ENCODE results near the gene POLR2H.
A peak's percentile ranks its signal among the peaks of the same experiment; 100 is the strongest.

Gene POLR2H

GRCh38 chr3:184362668-184363546, 1.4 kb downstream of the POLR2H start:
- Histone ChIP-seq H3K36me3 (ENCODE audit: insufficient read depth, low read depth, low read length) (peaks cover 36% of the 10 kb centered on the region), H3K9me3 (ENCODE audit: insufficient read depth, low read depth, low read length) (no peaks in the 10 kb centered on the region), H3K4me1 (ENCODE audit: insufficient read depth, low read length) (peaks cover 13% of the 10 kb centered on the region), H3K4me3 (ENCODE audit: low read length) (peak overlapping the region; percentile 96), H3K9ac (ENCODE audit: low read depth, low read length) (peak overlapping the region; percentile 96), H3K27me3 (ENCODE audit: insufficient read depth, low read length) (peaks cover 13% of the 10 kb centered on the region), H3K27ac (ENCODE audit: low read length) (peak overlapping the region; percentile 68)

GRCh38 chr3:184366619-184367289, 5.2 kb downstream of the POLR2H start:
- peaks cover 15% of the 10 kb centered on the region for H3K4me1 ChIP-seq (ENCODE audit: insufficient read depth, low read length)
- no peaks in the 10 kb centered on the region for H3K27me3 ChIP-seq (ENCODE audit: insufficient read depth, low read length)
- H3K9ac ChIP-seq (ENCODE audit: low read depth, low read length): no peak overlapping the region
- H3K4me3 ChIP-seq (ENCODE audit: low read length): no peak overlapping the region
- no peaks in the 10 kb centered on the region for H3K9me3 ChIP-seq (ENCODE audit: insufficient read depth, low read depth, low read length)
- peaks cover 47% of the 10 kb centered on the region for H3K36me3 ChIP-seq (ENCODE audit: insufficient read depth, low read depth, low read length)
- no peak overlapping the region for H3K27ac ChIP-seq (ENCODE audit: low read length)

- Histone ChIP-seq H3K27ac (ENCODE audit: low read length) (no peak overlapping the region), H3K4me3 (ENCODE audit: low read length) (no peak overlapping the region), H3K36me3 (ENCODE audit: insufficient read depth, low read depth, low read length) (peaks cover 47% of the 10 kb centered on the region), H3K9me3 (ENCODE audit: insufficient read depth, low read depth, low read length) (no peaks in the 10 kb centered on the region), H3K4me1 (ENCODE audit: insufficient read depth, low read length) (peaks cover 17% of the 10 kb centered on the region), H3K9ac (ENCODE audit: low read depth, low read length) (no peak overlapping the region), H3K27me3 (ENCODE audit: insufficient read depth, low read length) (no peaks in the 10 kb centered on the region)
These were observed 6.6 kb downstream of the POLR2H start for GRCh38 chr3:184368116-184368515.

GRCh38 chr3:184368586-184369183, 7.2 kb downstream of the POLR2H start:
- Histone ChIP-seq H3K9ac (ENCODE audit: low read depth, low read length) (no peak overlapping the region), H3K27ac (ENCODE audit: low read length) (no peak overlapping the region), H3K9me3 (ENCODE audit: insufficient read depth, low read depth, low read length) (no peaks in the 10 kb centered on the region), H3K4me3 (ENCODE audit: low read length) (no peak overlapping the region), H3K4me1 (ENCODE audit: insufficient read depth, low read length) (peaks cover 17% of the 10 kb centered on the region), H3K36me3 (ENCODE audit: insufficient read depth, low read depth, low read length) (peaks cover 47% of the 10 kb centered on the region), H3K27me3 (ENCODE audit: insufficient read depth, low read length) (no peaks in the 10 kb centered on the region)

GRCh38 chr3:184371570-184372018, 10.1 kb downstream of the POLR2H start:
- Histone ChIP-seq H3K27ac (ENCODE audit: low read length) (no peak overlapping the region), H3K27me3 (ENCODE audit: insufficient read depth, low read length) (peaks cover 9% of the 10 kb centered on the region; the same call in 1 of the 2 replicates), H3K4me1 (ENCODE audit: insufficient read depth, low read length) (peaks cover 12% of the 10 kb centered on the region), H3K9ac (ENCODE audit: low read depth, low read length) (no peak overlapping the region), H3K9me3 (ENCODE audit: insufficient read depth, low read depth, low read length) (no peaks in the 10 kb centered on the region), H3K4me3 (ENCODE audit: low read length) (no peak overlapping the region), H3K36me3 (ENCODE audit: insufficient read depth, low read depth, low read length) (peaks cover 30% of the 10 kb centered on the region)

- H3K27ac ChIP-seq (ENCODE audit: low read length): no peak overlapping the region
- peaks cover 13% of the 10 kb centered on the region for H3K4me1 ChIP-seq (ENCODE audit: insufficient read depth, low read length)
- no peaks in the 10 kb centered on the region for H3K9me3 ChIP-seq (ENCODE audit: insufficient read depth, low read depth, low read length)
- peaks cover 23% of the 10 kb centered on the region for H3K36me3 ChIP-seq (ENCODE audit: insufficient read depth, low read depth, low read length)
- no peak overlapping the region for H3K4me3 ChIP-seq (ENCODE audit: low read length)
- H3K9ac ChIP-seq (ENCODE audit: low read depth, low read length): no peak overlapping the region
- peaks cover 14% of the 10 kb centered on the region for H3K27me3 ChIP-seq (ENCODE audit: insufficient read depth, low read length)
These were observed 10.8 kb downstream of the POLR2H start for GRCh38 chr3:184372296-184372821.

GRCh38 chr3:184372911-184373310, 11.4 kb downstream of the POLR2H start:
- Histone ChIP-seq H3K4me1 (ENCODE audit: insufficient read depth, low read length) (peaks cover 19% of the 10 kb centered on the region), H3K9me3 (ENCODE audit: insufficient read depth, low read depth, low read length) (no peaks in the 10 kb centered on the region), H3K9ac (ENCODE audit: low read depth, low read length) (no peak overlapping the region), H3K27ac (ENCODE audit: low read length) (no peak overlapping the region), H3K4me3 (ENCODE audit: low read length) (no peak overlapping the region), H3K36me3 (ENCODE audit: insufficient read depth, low read depth, low read length) (peaks cover 19% of the 10 kb centered on the region), H3K27me3 (ENCODE audit: insufficient read depth, low read length) (peaks cover 19% of the 10 kb centered on the region)

GRCh38 chr3:184373422-184373821, 11.9 kb downstream of the POLR2H start:
- Histone ChIP-seq H3K27me3 (ENCODE audit: insufficient read depth, low read length) (peaks cover 24% of the 10 kb centered on the region), H3K4me3 (ENCODE audit: low read length) (no peak overlapping the region)

GRCh38 chr3:184375747-184376461, 14.4 kb downstream of the POLR2H start:
- Histone ChIP-seq H3K27ac (ENCODE audit: low read length) (no peak overlapping the region), H3K4me3 (ENCODE audit: low read length) (no peak overlapping the region), H3K36me3 (ENCODE audit: insufficient read depth, low read depth, low read length) (no peaks in the 10 kb centered on the region), H3K9me3 (ENCODE audit: insufficient read depth, low read depth, low read length) (no peaks in the 10 kb centered on the region; the same call in 1 of the 2 replicates), H3K27me3 (ENCODE audit: insufficient read depth, low read length) (peaks cover 41% of the 10 kb centered on the region), H3K9ac (ENCODE audit: low read depth, low read length) (no peak overlapping the region), H3K4me1 (ENCODE audit: insufficient read depth, low read length) (peaks cover 25% of the 10 kb centered on the region; the same call in 1 of the 2 replicates)

More at GRCh38 chr3:184373422-184373821, 11.9 kb downstream of the POLR2H start:
- no peak overlapping the region for H3K27ac ChIP-seq (ENCODE audit: low read length)
- no peaks in the 10 kb centered on the region for H3K9me3 ChIP-seq (ENCODE audit: insufficient read depth, low read depth, low read length)
- H3K36me3 ChIP-seq (ENCODE audit: insufficient read depth, low read depth, low read length): peaks cover 14% of the 10 kb centered on the region
- peaks cover 23% of the 10 kb centered on the region for H3K4me1 ChIP-seq (ENCODE audit: insufficient read depth, low read length)
- no peak overlapping the region for H3K9ac ChIP-seq (ENCODE audit: low read depth, low read length)

GRCh38 chr3:184377374-184377773, 15.9 kb downstream of the POLR2H start:
- H3K9ac ChIP-seq (ENCODE audit: low read depth, low read length): no peak overlapping the region
- H3K9me3 ChIP-seq (ENCODE audit: insufficient read depth, low read depth, low read length): no peaks in the 10 kb centered on the region; the same call in 1 of the 2 replicates
- H3K36me3 ChIP-seq (ENCODE audit: insufficient read depth, low read depth, low read length): no peaks in the 10 kb centered on the region
- H3K4me3 ChIP-seq (ENCODE audit: low read length): peak overlapping the region; percentile 23; the same call in 1 of the 2 replicates
- peaks cover 56% of the 10 kb centered on the region for H3K27me3 ChIP-seq (ENCODE audit: insufficient read depth, low read length)
- no peak overlapping the region for H3K27ac ChIP-seq (ENCODE audit: low read length)
- H3K4me1 ChIP-seq (ENCODE audit: insufficient read depth, low read length): peaks cover 19% of the 10 kb centered on the region; the same call in 1 of the 2 replicates

Measured in iPS-20b (cell line).